K562 (cell line): ENCODE measurements around the gene HES3. TPM values are rescaled to one million over a fixed set of nuclear protein-coding genes. Genes with fewer than 3 reads are reported as not detected.
A peak's percentile ranks its signal among the peaks of the same experiment; 100 is the strongest.

Experiments
- ATAC-seq: fragments of 200-7000 bp; cut with Tn5 transposase; 3 replicates; pipeline ENCODE4 v1.9.1; 2020; ENCODE audit warnings: moderate library complexity
- BruUV-seq: library from RNA; stranded (reverse); fragments of 400-500 nt; replicated peaks from 2 replicates; lab custom pipeline; 2021; lab: Mats Ljungman, UMichigan
- CTCF ChIA-PET: fragments of 300-600 bp; formaldehyde crosslinking; extraction: SDS; loops from one replicate; lab custom pipeline; 2021; ENCODE audit warnings: low intra/inter-chr PET ratio; lab: Yijun Ruan, JAX
- POLR2A ChIA-PET: fragments of 300-600, 350-650 bp; sonication (Branson Sonifier 250); formaldehyde crosslinking; extraction: SDS; loops from one replicate; lab custom pipeline; 2021; ENCODE audit warnings: antibody characterized with exemption, inconsistent platforms; lab: Yijun Ruan, JAX
- DNase-seq, 4 experiments: peaks; one replicate each; pipeline versions ENCODE4 v3.0.0 to v3.0.0-alpha.2; 2011 to 2018; ENCODE audit warnings: low spot score in 3 of 4, mixed read lengths in 3 of 4; ENCODE audit errors: extremely low read depth in 1 of 4
- FAIRE-seq: peaks from 2 replicates; lab custom pipeline; 2011; peaks lifted over from hg19 to GRCh38; lab: Jason Lieb, UNC
- H2AFZ ChIP-seq: 2 replicates; pipeline ENCODE4 v1.6.0; 2011; ENCODE audit warnings: low read depth, low read length, control low read depth, inconsistent platforms
- H3K27ac ChIP-seq: fragments of 200-600 bp; 3 replicates; pipeline ENCODE4 v1.8.0; 2011; ENCODE audit warnings: low read depth, mild to moderate bottlenecking, control low read depth, inconsistent platforms, low read length, moderate library complexity, mixed read lengths; ENCODE audit errors: extremely low read depth
- H3K27me3 ChIP-seq, 2 experiments: fragments of 300-600 bp in 1 of 2; 2 replicates in 1 of 2; 3 replicates in 1 of 2; pipeline versions ENCODE4 v1.6.0 to v1.8.0; 2011; ENCODE audit warnings: inconsistent platforms in 2 of 2, low read length in 2 of 2, mild to moderate bottlenecking in 1 of 2, mixed read lengths in 1 of 2, moderate library complexity in 1 of 2; ENCODE audit not compliant: control insufficient read depth in 2 of 2, insufficient read depth in 2 of 2
- H3K36me3 ChIP-seq: fragments of 300-600 bp; 3 replicates; pipeline ENCODE4 v1.8.0; 2011; ENCODE audit warnings: mild to moderate bottlenecking, low read length, inconsistent platforms; ENCODE audit not compliant: control insufficient read depth, insufficient read depth
- H3K4me1 ChIP-seq, 2 experiments: fragments of 200-600 bp in 1 of 2; replicated peaks in 1 of 2; 2 replicates in 1 of 2; 3 replicates in 1 of 2; pipeline versions ENCODE4 v1.5.1 to v1.8.0; 2011; ENCODE audit warnings: inconsistent platforms in 2 of 2, low read length in 2 of 2, mild to moderate bottlenecking in 1 of 2, mixed read lengths in 1 of 2, moderate library complexity in 1 of 2; ENCODE audit not compliant: control insufficient read depth in 2 of 2, insufficient read depth in 2 of 2
- H3K4me2 ChIP-seq: 2 replicates; pipeline ENCODE4 v1.6.1; 2011; ENCODE audit warnings: low read length, control low read depth, inconsistent platforms, mixed read lengths; ENCODE audit not compliant: insufficient read depth
- H3K4me3 ChIP-seq: fragments of 200-600 bp; sonication (generic), shearing (Covaris generic); 2 replicates; pipeline ENCODE4 v1.5.1; 2016; ENCODE audit warnings: control low read depth, inconsistent platforms
- H3K79me2 ChIP-seq: fragments of 200-600 bp; 3 replicates; pipeline ENCODE4 v1.8.0; 2011; ENCODE audit warnings: low read length, inconsistent platforms; ENCODE audit not compliant: control insufficient read depth, insufficient read depth
- H3K9ac ChIP-seq, 2 experiments: 2 replicates each; pipeline versions ENCODE4 v1.6.0 to v1.6.1; 2011; ENCODE audit warnings: low read depth in 2 of 2, low read length in 2 of 2, control low read depth in 1 of 2, inconsistent platforms in 1 of 2, mild to moderate bottlenecking in 1 of 2, mixed read lengths in 1 of 2; ENCODE audit not compliant: insufficient read depth in 1 of 2
- H3K9me1 ChIP-seq: one replicate; pipeline ENCODE4 v1.6.0; 2011; ENCODE audit warnings: inconsistent platforms, mild to moderate bottlenecking, low read length, moderate library complexity; ENCODE audit not compliant: control insufficient read depth, insufficient read depth
- H3K9me3 ChIP-seq: replicated peaks from 2 replicates; pipeline ENCODE4 v1.5.1; 2011; ENCODE audit warnings: low read depth, low read length, inconsistent platforms; ENCODE audit not compliant: control insufficient read depth, insufficient read depth
- H4K20me1 ChIP-seq: replicated peaks from 2 replicates; pipeline ENCODE4 v1.6.1; 2011; ENCODE audit warnings: low read length, inconsistent platforms, mixed read lengths; ENCODE audit not compliant: control insufficient read depth, insufficient read depth
- BCOR ChIP-seq: fragments of 450-650 bp; IDR thresholded peaks from 2 replicates; pipeline ENCODE4 v1.6.1; 2016
- BHLHE40 ChIP-seq: IDR thresholded peaks from 2 replicates; pipeline ENCODE4 v1.6.1; 2011; ENCODE audit warnings: low read length, improper control_type of control experiment
- DPF2 ChIP-seq: fragments of 450-650 bp; IDR thresholded peaks from 2 replicates; pipeline ENCODE4 v1.6.1; 2016
- ETS2 ChIP-seq: IDR thresholded peaks from 2 replicates; pipeline ENCODE4 v1.6.1; 2016; ENCODE audit warnings: borderline replicate concordance, missing genetic modification characterization, mild to moderate bottlenecking, moderate library complexity, missing compliant biosample characterization; ENCODE audit not compliant: poor library complexity, severe bottlenecking
- FOXA3 ChIP-seq, 2 experiments: fragments of 450-650 bp in 1 of 2; sonication (generic) in 1 of 2; formaldehyde crosslinking; IDR thresholded peaks in 1 of 2; conservative IDR thresholded peaks in 1 of 2; 2 replicates each; pipeline versions ENCODE4 v1.4.0 to v1.8.0; 2020 to 2022; ENCODE audit warnings: mild to moderate bottlenecking in 2 of 2, missing genetic modification reagents in 1 of 2
- KDM1A ChIP-seq, 2 experiments: fragments of 450-650 bp; IDR thresholded peaks; 2 replicates each; pipeline ENCODE4 v1.6.1; 2016; ENCODE audit warnings: mild to moderate bottlenecking in 2 of 2
- NCOA6 ChIP-seq: fragments of 450-650 bp; IDR thresholded peaks from 2 replicates; pipeline ENCODE4 v1.6.1; 2017; ENCODE audit warnings: mild to moderate bottlenecking
- NFRKB ChIP-seq: fragments of 450-650 bp; IDR thresholded peaks from 2 replicates; pipeline ENCODE4 v1.6.1; 2016; ENCODE audit warnings: low read depth
- RBM25 ChIP-seq: fragments of 200-400 bp; formaldehyde crosslinking; IDR thresholded peaks from 2 replicates; pipeline ENCODE4 v1.6.1; 2018; ENCODE audit warnings: low read length, low read depth, moderate library complexity; ENCODE audit not compliant: severe bottlenecking
- ZFX ChIP-seq: sonication (generic); formaldehyde crosslinking; IDR thresholded peaks from 2 replicates; pipeline ENCODE4 v1.8.0; 2022; ENCODE audit warnings: mild to moderate bottlenecking, missing genetic modification reagents, moderate library complexity
- ZNF277 ChIP-seq: fragments of 250-450 bp; sonication (Bioruptor Pico); IDR thresholded peaks from 2 replicates; pipeline ENCODE4 v1.8.0; 2022; ENCODE audit warnings: inconsistent platforms, mild to moderate bottlenecking, moderate library complexity, borderline replicate concordance
- ZNF3 ChIP-seq: fragments of 250-450 bp; sonication (Bioruptor Pico); IDR thresholded peaks from 2 replicates; pipeline ENCODE4 v1.5.0; 2021; ENCODE audit warnings: mild to moderate bottlenecking, moderate library complexity
- ZNF354B ChIP-seq: fragments of 250-450 bp; sonication (Bioruptor Pico); IDR thresholded peaks from 2 replicates; pipeline ENCODE4 v1.4.0; 2020
- ZNF507 ChIP-seq: conservative IDR thresholded peaks from 2 replicates; pipeline ENCODE4 v1.6.1; 2017; ENCODE audit warnings: missing genetic modification characterization, missing compliant biosample characterization
- ZNF696 ChIP-seq: fragments of 250-450 bp; sonication (Bioruptor Pico); conservative IDR thresholded peaks from 2 replicates; pipeline ENCODE4 v1.4.0; 2020; ENCODE audit warnings: mild to moderate bottlenecking, moderate library complexity
- WGBS: fragments of 100-300 bp; shearing (Covaris generic); methylation state at CpG from one replicate; pipeline ENCODE4 v1.1.6; 2016; ENCODE audit warnings: low coverage, mixed read lengths; ENCODE audit not compliant: insufficient coverage; ENCODE audit errors: missing lambda C conversion rate; 5-methylcytosine and 5-hydroxymethylcytosine counted together
- in situ Hi-C: fragments of 300-500 bp; cut with MboI; formaldehyde crosslinking; loops from 4 replicates; pipeline ENCODE4 v1.15.0; 2018; ENCODE audit warnings: inconsistent platforms, mixed read lengths
- intact Hi-C: fragments of 100-400 bp; cut with micrococcal nuclease; formaldehyde crosslinking; loops from 2 replicates; pipeline ENCODE4 v1.14.2; 2022
- polyA plus RNA-seq, 8 experiments: library from polyadenylated mRNA; depleted of rRNA in 4 of 8; stranded (reverse) in 5 of 8; unstranded in 3 of 8; fragments of >200 nt; fragmentation: Nextera tagmentation in 2 of 8; fragmentation: Illumina TruSeq in 1 of 8; extraction: Ambion mirVana in 2 of 8; extraction: Trizol in 1 of 8; gene quantifications; 2 replicates each; pipeline versions ENCODE4 v1.2.1 to v1.2.3, GENCODE V29; 2011 to 2014; ENCODE audit warnings: inconsistent platforms in 1 of 8, missing spikeins in 1 of 8
- total RNA-seq, 7 experiments: library from RNA; depleted of rRNA in 6 of 7; stranded (reverse); fragments of >200 nt in 6 of 7; fragmentation: Illumina TruSeq in 2 of 7; extraction: Trizol in 2 of 7; gene quantifications; 2 replicates each; pipeline versions ENCODE4 v1.2.1 to v1.2.3, GENCODE V29; 2011 to 2021; ENCODE audit warnings: low replicate concordance in 1 of 7
- TF ChIP-seq, protein P1 (sequence below), 3 experiments: IDR thresholded peaks in 2 of 3; conservative IDR thresholded peaks in 1 of 3; 2 replicates each; pipeline ENCODE4 v1.5.1; 2011 to 2012; ENCODE audit warnings: low read length in 3 of 3, mild to moderate bottlenecking in 3 of 3, control low read depth in 2 of 3, improper control_type of control experiment in 1 of 3, inconsistent platforms in 1 of 3, low read depth in 1 of 3, mixed read lengths in 1 of 3, moderate library complexity in 1 of 3; ENCODE audit not compliant: insufficient read depth in 2 of 3

The HES3 gene
- total and polyA plus RNA-seq, 9 of the 15 experiments (the other 6 are each of a cell fraction or from before 2014, with no cell fraction given), result not detected

- intact Hi-C loops (no loop called here), in situ Hi-C loops (loop anchor here (25.0 kb wide), 1 partner anchor 959 kb away; no protein-coding TSS in a partner anchor)
- Histone ChIP-seq H3K79me2 (no peaks in the 10 kb centered on the region), H3K36me3 (no peaks in the 10 kb centered on the region), H3K9me1 (peaks cover 10% of the 10 kb centered on the region), H4K20me1 (peaks cover 40% of the 10 kb centered on the region), H3K4me1 (peaks cover 0 to 46% of the 10 kb centered on the region in 2 experiments; a peak in 2 of 5 replicates), H3K4me3 (no peak overlapping the region), H3K27ac (no peak overlapping the region), H3K9ac (peak overlapping the region in 1 of 2 experiments; percentile 36; a peak in 2 of 4 replicates), H3K9me3 (no peaks in the 10 kb centered on the region), H3K4me2 (no peak overlapping the region), H3K27me3 (peaks cover 17 to 56% of the 10 kb centered on the region in 2 experiments; a peak in 4 of 5 replicates), H2AFZ (no peak overlapping the region)
- FAIRE-seq, result no peak
- CTCF ChIA-PET, result interaction anchor here (2.4 kb wide), 1 partner anchor 90 kb away, joined by 10 read pairs; no protein-coding TSS in a partner anchor
- POLR2A ChIA-PET, result no interaction called here
- TF ChIP-seq ETS2 (tag) (no peak), ZNF277 (CRISPR knock-in tag) (no peak), NCOA6 (no peak), NFRKB (no peak), ZNF3 (CRISPR knock-in tag) (no peak), KDM1A (IDR thresholded peaks at IDR 0.05) (0 out of 4 replicates have a peak, but pooled peaks have one; percentile 20 to 25), DPF2 (no peak), BHLHE40 (no peak), ZNF696 (CRISPR knock-in tag) (no peak), FOXA3 (CRISPR knock-in tag; conservative IDR thresholded peaks at IDR 0.05 in 1 of 2, IDR thresholded peaks at IDR 0.05 in 1 of 2) (no peak), ZNF507 (tag) (no peak), ZNF354B (CRISPR knock-in tag) (no peak), RBM25 (peak; percentile 56), BCOR (peak; percentile 69), ZFX (no peak)
- TF ChIP-seq, protein P1, sequence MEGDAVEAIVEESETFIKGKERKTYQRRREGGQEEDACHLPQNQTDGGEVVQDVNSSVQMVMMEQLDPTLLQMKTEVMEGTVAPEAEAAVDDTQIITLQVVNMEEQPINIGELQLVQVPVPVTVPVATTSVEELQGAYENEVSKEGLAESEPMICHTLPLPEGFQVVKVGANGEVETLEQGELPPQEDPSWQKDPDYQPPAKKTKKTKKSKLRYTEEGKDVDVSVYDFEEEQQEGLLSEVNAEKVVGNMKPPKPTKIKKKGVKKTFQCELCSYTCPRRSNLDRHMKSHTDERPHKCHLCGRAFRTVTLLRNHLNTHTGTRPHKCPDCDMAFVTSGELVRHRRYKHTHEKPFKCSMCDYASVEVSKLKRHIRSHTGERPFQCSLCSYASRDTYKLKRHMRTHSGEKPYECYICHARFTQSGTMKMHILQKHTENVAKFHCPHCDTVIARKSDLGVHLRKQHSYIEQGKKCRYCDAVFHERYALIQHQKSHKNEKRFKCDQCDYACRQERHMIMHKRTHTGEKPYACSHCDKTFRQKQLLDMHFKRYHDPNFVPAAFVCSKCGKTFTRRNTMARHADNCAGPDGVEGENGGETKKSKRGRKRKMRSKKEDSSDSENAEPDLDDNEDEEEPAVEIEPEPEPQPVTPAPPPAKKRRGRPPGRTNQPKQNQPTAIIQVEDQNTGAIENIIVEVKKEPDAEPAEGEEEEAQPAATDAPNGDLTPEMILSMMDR (IDR thresholded peaks at IDR 0.05 in 2 of 3, conservative IDR thresholded peaks at IDR 0.05 in 1 of 3; ENCODE audit: insufficient read depth in 2 of 3, low read depth in 1 of 3, low read length in 3 of 3), result no peak
- no peak for DNase-seq
- no TSS peak for BruUV-seq
- WGBS, result 13% methylated on average over 7 of the region's 9 CpGs
- no peak for ATAC-seq
Observed at GRCh38 chr1:6253380-6253779, 9.4 kb downstream of the HES3 start.
